ENCODE data around the gene SLC35G2. TPM values are rescaled to one million over a fixed set of nuclear protein-coding genes. Genes with fewer than 3 reads are reported as not detected.

Gene SLC35G2
- polyA plus RNA-seq, 2 of the 4 experiments (the other 2 are of a cell fraction), result 17.2 to 34.8 TPM

GRCh38 chr3:136858381-136858780 lies 39.5 kb downstream of the SLC35G2 start:
- Histone ChIP-seq H3K4me3 (no peak overlapping the region), H3K4me2 (no peak overlapping the region), H3K27ac (no peak overlapping the region), H3K4me1 (0 out of 3 replicates have a peak, but pooled peaks cover 9% of the 10 kb centered on the region), H3K9me3 (no peaks in the 10 kb centered on the region)
- ATAC-seq (no peak), FAIRE-seq (no peak), DNase-seq (ENCODE audit: low read depth in 1 of 2, low spot score in 1 of 2) (no peak)
- TF ChIP-seq, protein P1, sequence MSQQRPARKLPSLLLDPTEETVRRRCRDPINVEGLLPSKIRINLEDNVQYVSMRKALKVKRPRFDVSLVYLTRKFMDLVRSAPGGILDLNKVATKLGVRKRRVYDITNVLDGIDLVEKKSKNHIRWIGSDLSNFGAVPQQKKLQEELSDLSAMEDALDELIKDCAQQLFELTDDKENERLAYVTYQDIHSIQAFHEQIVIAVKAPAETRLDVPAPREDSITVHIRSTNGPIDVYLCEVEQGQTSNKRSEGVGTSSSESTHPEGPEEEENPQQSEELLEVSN (IDR thresholded peaks at IDR 0.05; ENCODE audit: borderline replicate concordance, low read depth), result no peak
- no peak for TF ChIP-seq RNF2 (IDR thresholded peaks at IDR 0.05; ENCODE audit: borderline replicate concordance, low read depth)
- no peak for TF ChIP-seq ZNF302 (CRISPR knock-in tag; IDR thresholded peaks at IDR 0.05)
- TF ChIP-seq ZC3H11A (IDR thresholded peaks at IDR 0.05), result no peak
- no peak for TF ChIP-seq RFX5 (IDR thresholded peaks at IDR 0.05)
- no peak for TF ChIP-seq EP300 (IDR thresholded peaks at IDR 0.05)
- no peak for TF ChIP-seq PBX3 (IDR thresholded peaks at IDR 0.05)
- no peak for TF ChIP-seq PHF8 (IDR thresholded peaks at IDR 0.05; ENCODE audit: borderline replicate concordance, low read depth)
- no peak for TF ChIP-seq NPAS2 (CRISPR knock-in tag; IDR thresholded peaks at IDR 0.05; ENCODE audit: borderline replicate concordance)
- no peak for TF ChIP-seq MYC (IDR thresholded peaks at IDR 0.05; ENCODE audit: borderline replicate concordance, low read length)
- no peak for TF ChIP-seq HES2 (IDR thresholded peaks at IDR 0.05)
- TF ChIP-seq ZSCAN20 (CRISPR knock-in tag; IDR thresholded peaks at IDR 0.05), result no peak
- no peak for TF ChIP-seq GATA3 (IDR thresholded peaks at IDR 0.05; ENCODE audit: borderline replicate concordance)
- no peak for TF ChIP-seq CEBPB (IDR thresholded peaks at IDR 0.05)
- no peak for TF ChIP-seq RAD21 (conservative IDR thresholded peaks at IDR 0.05 in 1 of 2, IDR thresholded peaks at IDR 0.05 in 1 of 2)
- no peak for TF ChIP-seq ATOH8 (CRISPR knock-in tag; IDR thresholded peaks at IDR 0.05; ENCODE audit: low read depth)
- ChIA-PET POLR2A (no interaction called here), CTCF (interaction anchor here (0.8 to 3.1 kb wide), 3 partner anchors 106 to 467 kb away, joined by 3 to 15 read pairs (median 9); partner anchors contain the start of gene STAG1)

DNA sequence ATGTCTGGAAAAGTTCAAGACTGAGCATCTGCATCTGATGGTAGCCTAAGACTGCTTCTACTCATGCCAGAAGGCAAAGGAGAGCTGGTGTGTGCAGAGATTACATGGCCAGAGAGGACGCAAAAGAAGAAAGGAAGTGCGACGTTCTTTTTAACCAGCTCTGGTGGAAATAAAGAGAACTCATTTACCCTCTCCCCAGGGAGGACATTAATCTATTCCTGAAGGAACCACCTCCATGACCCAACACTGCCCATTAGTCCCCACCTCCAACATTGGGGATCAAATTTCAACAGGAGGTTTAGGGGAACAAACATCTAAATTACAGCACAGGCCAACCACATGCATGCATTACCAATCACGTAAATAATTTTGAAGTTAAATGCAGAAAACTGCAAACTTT lies 41.6 kb downstream of the SLC35G2 start:
- 93% methylated on average over 4 of the region's 4 CpGs for WGBS (ENCODE audit: missing lambda C conversion rate)
- no peak overlapping the region for H3K27ac ChIP-seq
- H3K4me1 ChIP-seq, result 0 out of 3 replicates have a peak, but pooled peaks cover 12% of the 10 kb centered on the region
- FAIRE-seq (no peak), ATAC-seq (no peak), DNase-seq (ENCODE audit: low read depth in 1 of 2, low spot score in 1 of 2) (no peak)
- ChIA-PET CTCF (interaction anchor here (3.0 kb wide), 1 partner anchor 108 kb away, joined by 15 read pairs; the partner anchor contains the start of gene STAG1), POLR2A (interaction anchor here (0.6 to 2.1 kb wide), 3 partner anchors 15 to 42 kb away, joined by 5 to 15 read pairs (median 6); partner anchors contain the start of gene SLC35G2)
- no peak overlapping the region for H3K4me3 ChIP-seq
- TF ChIP-seq KDM1A (IDR thresholded peaks at IDR 0.05; ENCODE audit: low read depth), result no peak
- TF ChIP-seq ESRRA (IDR thresholded peaks at IDR 0.05; ENCODE audit: borderline replicate concordance, low read length), result no peak
- no peak for TF ChIP-seq EHMT2 (IDR thresholded peaks at IDR 0.05; ENCODE audit: low read depth)
- TF ChIP-seq MAFK (IDR thresholded peaks at IDR 0.05; ENCODE audit: partially characterized antibody), result no peak
- TF ChIP-seq, protein P2, sequence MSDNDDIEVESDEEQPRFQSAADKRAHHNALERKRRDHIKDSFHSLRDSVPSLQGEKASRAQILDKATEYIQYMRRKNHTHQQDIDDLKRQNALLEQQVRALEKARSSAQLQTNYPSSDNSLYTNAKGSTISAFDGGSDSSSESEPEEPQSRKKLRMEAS (IDR thresholded peaks at IDR 0.05), result no peak
- no peak for TF ChIP-seq HOXB13 (CRISPR knock-in tag; IDR thresholded peaks at IDR 0.05; ENCODE audit: low read depth)
- TF ChIP-seq FOXS1 (CRISPR knock-in tag; IDR thresholded peaks at IDR 0.05), result no peak
- no peak for TF ChIP-seq HOXB5 (CRISPR knock-in tag; IDR thresholded peaks at IDR 0.05)
- no peak for TF ChIP-seq CEBPB (IDR thresholded peaks at IDR 0.05)
- TF ChIP-seq RCOR1 (IDR thresholded peaks at IDR 0.05; ENCODE audit: low read depth, low read length), result no peak
- TF ChIP-seq ZSCAN20 (CRISPR knock-in tag; IDR thresholded peaks at IDR 0.05), result no peak
- TF ChIP-seq GATA3 (IDR thresholded peaks at IDR 0.05; ENCODE audit: borderline replicate concordance), result no peak
- no peak for TF ChIP-seq NR3C1 (IDR thresholded peaks at IDR 0.05)
- no peak for TF ChIP-seq SREBF2 (IDR thresholded peaks at IDR 0.05)
- no peak for TF ChIP-seq POLR2A (IDR thresholded peaks at IDR 0.05; ENCODE audit: low read length)
- no peak for TF ChIP-seq POLR2AphosphoS2 (conservative IDR thresholded peaks at IDR 0.05; ENCODE audit: low read length)
- no peak for TF ChIP-seq BHLHE40 (IDR thresholded peaks at IDR 0.05; ENCODE audit: low read depth, low read length)
- no peak for TF ChIP-seq CBX2 (IDR thresholded peaks at IDR 0.05; ENCODE audit: borderline replicate concordance, low read depth)
- no peak for TF ChIP-seq ZC3H11A (IDR thresholded peaks at IDR 0.05)
- peak overlapping the region; percentile 72 for H3K4me2 ChIP-seq
- no peaks in the 10 kb centered on the region for H3K9me3 ChIP-seq
